Skeletal muscle satellite cell (primary cell): ENCODE data around the gene CTNNA2.
"Not testable (repeated sequence)": the region's sequence is repeated elsewhere in the genome, so short reads cannot be mapped to it uniquely, and the experiment has no call there.

ENCODE experiments used
- H3K27me3 ChIP-seq: 2 replicates; pipeline ENCODE4 v1.7.0; 2013; ENCODE audit warnings: low read length; ENCODE audit not compliant: control insufficient read depth, insufficient read depth
- H3K36me3 ChIP-seq: 2 replicates; pipeline ENCODE4 v1.7.0; 2013; ENCODE audit warnings: mild to moderate bottlenecking, control low read depth, low read length; ENCODE audit not compliant: insufficient read depth
- H3K4me1 ChIP-seq: 2 replicates; pipeline ENCODE4 v1.7.0; 2013; ENCODE audit warnings: low read length; ENCODE audit not compliant: control insufficient read depth, insufficient read depth
- H3K4me2 ChIP-seq: 2 replicates; pipeline ENCODE4 v1.7.0; 2013; ENCODE audit warnings: mild to moderate bottlenecking, low read length
- H3K4me3 ChIP-seq: 2 replicates; pipeline ENCODE4 v1.7.0; 2013; ENCODE audit warnings: low read length
- H3K9ac ChIP-seq: 2 replicates; pipeline ENCODE4 v1.7.0; 2013; ENCODE audit warnings: mild to moderate bottlenecking, low read depth, low read length, moderate library complexity
- H3K9me3 ChIP-seq: replicated peaks from 2 replicates; pipeline ENCODE4 v1.7.0; 2013; ENCODE audit warnings: mild to moderate bottlenecking, control low read depth, low read length

Gene CTNNA2

DNA sequence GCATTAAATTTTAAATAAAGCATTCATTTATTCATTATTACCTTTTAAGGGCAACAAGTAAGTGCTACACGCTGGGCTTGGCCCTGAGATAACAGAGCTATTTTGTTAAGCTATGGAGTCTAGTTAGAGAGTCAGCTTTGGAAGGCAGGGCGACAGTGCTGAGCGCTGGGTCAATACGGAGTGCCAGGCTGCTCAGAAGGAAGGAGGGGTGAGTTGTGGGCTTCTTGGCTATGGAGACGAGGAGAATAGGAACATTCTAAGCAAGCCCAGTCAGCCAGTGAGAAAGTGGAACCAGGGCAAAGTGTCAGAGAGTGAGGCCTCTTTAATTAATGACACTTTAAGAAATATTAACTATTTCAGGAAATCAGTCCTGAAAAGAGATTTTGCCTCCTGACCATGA, 503.3 kb downstream of the CTNNA2 start:
- peaks cover 2% of the 10 kb centered on the region for H3K9me3 ChIP-seq
- no peaks in the 10 kb centered on the region for H3K4me1 ChIP-seq
- H3K4me2 ChIP-seq, result no peak overlapping the region
- H3K27me3 ChIP-seq, result no peaks in the 10 kb centered on the region
- H3K9ac ChIP-seq, result no peak overlapping the region
- H3K36me3 ChIP-seq, result no peaks in the 10 kb centered on the region
- no peak overlapping the region for H3K4me3 ChIP-seq

DNA sequence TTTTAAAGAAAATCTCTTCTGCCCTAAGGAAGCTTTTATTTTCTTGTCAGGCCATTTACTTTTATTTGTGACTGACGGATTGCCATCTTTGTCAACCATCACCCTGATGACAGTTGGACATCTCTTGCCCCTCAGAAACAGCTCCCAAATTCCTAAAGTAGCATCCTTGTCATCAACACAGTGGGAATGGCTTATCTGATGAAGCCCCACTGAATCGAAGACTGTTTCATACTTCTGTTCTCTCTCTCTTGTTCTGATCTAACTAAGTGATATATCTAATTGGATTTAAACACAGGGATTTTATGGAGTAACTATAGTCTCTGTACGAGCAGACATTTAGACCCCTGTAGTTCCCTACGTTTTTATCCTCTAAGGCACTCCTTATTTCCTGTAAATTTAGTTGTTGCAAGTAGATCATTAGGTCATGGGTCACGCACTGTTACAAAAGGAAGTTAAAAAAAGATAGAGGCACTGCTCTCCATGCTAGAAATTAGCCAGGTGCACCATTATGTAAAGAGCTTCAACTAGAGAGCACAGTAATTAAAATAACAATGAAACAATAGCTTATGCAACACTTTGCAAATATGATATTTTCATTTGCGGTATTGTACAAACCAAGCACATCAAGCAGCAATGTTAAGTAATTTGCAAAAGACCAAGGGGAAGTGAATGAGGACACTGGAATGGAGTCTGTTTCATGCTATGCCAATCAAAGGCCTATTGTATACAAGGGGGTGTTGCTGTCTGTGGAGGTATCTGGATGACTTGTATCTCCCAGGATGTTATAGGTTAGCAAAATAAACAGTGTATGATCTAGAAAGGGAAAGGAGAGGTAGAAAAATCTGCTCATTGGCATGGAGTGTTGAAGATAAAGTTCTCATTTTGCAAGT, 507.0 kb downstream of the CTNNA2 start:
- Histone ChIP-seq H3K4me1 (no peaks in the 10 kb centered on the region), H3K9me3 (no peaks in the 10 kb centered on the region), H3K27me3 (no peaks in the 10 kb centered on the region), H3K4me3 (no peak overlapping the region), H3K4me2 (no peak overlapping the region), H3K36me3 (no peaks in the 10 kb centered on the region), H3K9ac (no peak overlapping the region)

GRCh38 chr2:80022018-80022417, 509.2 kb downstream of the CTNNA2 start:
- H3K36me3 ChIP-seq, result no peaks in the 10 kb centered on the region
- H3K9me3 ChIP-seq, result peaks cover 3% of the 10 kb centered on the region
- no peak overlapping the region for H3K4me2 ChIP-seq
- H3K27me3 ChIP-seq, result no peaks in the 10 kb centered on the region
- H3K4me1 ChIP-seq, result no peaks in the 10 kb centered on the region
- no peak overlapping the region for H3K9ac ChIP-seq
- no peak overlapping the region for H3K4me3 ChIP-seq

- Histone ChIP-seq H3K36me3 (no peaks in the 10 kb centered on the region), H3K4me2 (no peak overlapping the region), H3K27me3 (no peaks in the 10 kb centered on the region), H3K9me3 (peaks cover 3% of the 10 kb centered on the region), H3K4me1 (no peaks in the 10 kb centered on the region), H3K4me3 (no peak overlapping the region), H3K9ac (no peak overlapping the region)
These were observed 513.3 kb downstream of the CTNNA2 start for GRCh38 chr2:80026040-80026729.

- Histone ChIP-seq H3K9me3 (peaks cover 3% of the 10 kb centered on the region), H3K4me1 (no peaks in the 10 kb centered on the region), H3K27me3 (no peaks in the 10 kb centered on the region), H3K4me3 (no peak overlapping the region), H3K36me3 (no peaks in the 10 kb centered on the region), H3K9ac (no peak overlapping the region), H3K4me2 (no peak overlapping the region)
These were observed 515.2 kb downstream of the CTNNA2 start for GRCh38 chr2:80028051-80028450.

- no peaks in the 10 kb centered on the region for H3K4me1 ChIP-seq
- no peaks in the 10 kb centered on the region for H3K27me3 ChIP-seq
- H3K36me3 ChIP-seq, result no peaks in the 10 kb centered on the region
- H3K4me2 ChIP-seq, result no peak overlapping the region
- H3K9ac ChIP-seq, result no peak overlapping the region
- H3K4me3 ChIP-seq, result no peak overlapping the region
- H3K9me3 ChIP-seq, result peaks cover 3% of the 10 kb centered on the region
These were observed 515.7 kb downstream of the CTNNA2 start for GRCh38 chr2:80028584-80028983.

- no peaks in the 10 kb centered on the region for H3K4me1 ChIP-seq
- no peak overlapping the region for H3K4me2 ChIP-seq
These were observed 517.3 kb downstream of the CTNNA2 start for GRCh38 chr2:80030135-80030534.

DNA sequence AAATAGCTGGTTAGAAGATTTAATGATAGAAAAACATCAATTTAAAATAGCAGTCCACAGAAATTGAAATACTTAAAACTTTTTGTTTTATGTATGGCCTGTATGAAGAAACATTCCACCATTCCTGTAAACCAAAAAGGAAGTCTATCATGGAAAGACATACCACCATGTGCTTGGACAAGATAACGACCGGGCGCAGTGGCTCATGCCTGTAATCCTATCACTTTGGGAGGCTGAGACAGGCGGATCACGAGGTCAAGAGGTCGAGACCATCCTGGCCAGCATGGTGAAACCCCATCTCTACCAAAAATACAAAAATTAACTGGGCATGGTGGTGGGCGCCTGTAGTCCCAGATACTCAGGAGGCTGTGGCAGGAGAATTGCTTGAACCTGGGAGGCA, 519.8 kb downstream of the CTNNA2 start:
- H3K9me3 ChIP-seq, result not testable (repeated sequence)

More at GRCh38 chr2:80030135-80030534, 517.3 kb downstream of the CTNNA2 start:
- peaks cover 3% of the 10 kb centered on the region for H3K9me3 ChIP-seq
- no peak overlapping the region for H3K9ac ChIP-seq
- no peak overlapping the region for H3K4me3 ChIP-seq
- H3K36me3 ChIP-seq, result no peaks in the 10 kb centered on the region
- H3K27me3 ChIP-seq, result no peaks in the 10 kb centered on the region

GRCh38 chr2:80035749-80036285, 523.0 kb downstream of the CTNNA2 start:
- Histone ChIP-seq H3K36me3 (no peaks in the 10 kb centered on the region), H3K4me1 (no peaks in the 10 kb centered on the region), H3K4me2 (no peak overlapping the region), H3K9ac (no peak overlapping the region), H3K9me3 (no peaks in the 10 kb centered on the region), H3K27me3 (no peaks in the 10 kb centered on the region), H3K4me3 (no peak overlapping the region)

More for the DNA sequence above, 519.8 kb downstream of the CTNNA2 start:
- not testable (repeated sequence) for H3K36me3 ChIP-seq, H3K4me1 ChIP-seq, H3K27me3 ChIP-seq, H3K9ac ChIP-seq, H3K4me2 ChIP-seq, H3K4me3 ChIP-seq

- peaks cover under 1% of the 10 kb centered on the region for H3K9me3 ChIP-seq
- H3K4me3 ChIP-seq, result no peak overlapping the region
- H3K9ac ChIP-seq, result no peak overlapping the region
- H3K4me1 ChIP-seq, result no peaks in the 10 kb centered on the region
- H3K36me3 ChIP-seq, result no peaks in the 10 kb centered on the region
- H3K4me2 ChIP-seq, result no peak overlapping the region
- no peaks in the 10 kb centered on the region for H3K27me3 ChIP-seq
These were observed 524.5 kb downstream of the CTNNA2 start for GRCh38 chr2:80037310-80037709.

- H3K4me3 ChIP-seq, result no peak overlapping the region
- peaks cover 5% of the 10 kb centered on the region for H3K9me3 ChIP-seq
- H3K4me2 ChIP-seq, result no peak overlapping the region
- H3K9ac ChIP-seq, result no peak overlapping the region
- H3K36me3 ChIP-seq, result no peaks in the 10 kb centered on the region
- H3K4me1 ChIP-seq, result no peaks in the 10 kb centered on the region
- no peaks in the 10 kb centered on the region for H3K27me3 ChIP-seq
These were observed 527.4 kb downstream of the CTNNA2 start for GRCh38 chr2:80040226-80040625.
